CD4-positive, alpha-beta T cell (primary cell): Measurements from ENCODE around the gene ACVR1. TPM values are rescaled to one million over a fixed set of nuclear protein-coding genes. Genes with fewer than 3 reads are reported as not detected.

ENCODE experiments used
- ATAC-seq: fragments of 200-7000 bp; cut with Tn5 transposase; one replicate; pipeline ENCODE4 v1.10.0; 2022; ENCODE audit warnings: mild to moderate bottlenecking; ENCODE audit not compliant: poor library complexity
- CTCF ChIA-PET: fragments of 350-600 bp; sonication (Branson Sonifier 250); formaldehyde crosslinking; loops from one replicate; lab custom pipeline; 2021; ENCODE audit warnings: antibody characterized with exemption, inconsistent platforms; lab: Charles Lee
- POLR2A ChIA-PET: fragments of 350-600 bp; sonication (Branson Sonifier 250); formaldehyde crosslinking; loops from one replicate; lab custom pipeline; 2021; ENCODE audit warnings: antibody characterized with exemption, inconsistent platforms; lab: Charles Lee
- DNase-seq, 14 experiments: peaks; one replicate each; pipeline ENCODE4 v3.0.0-alpha.2; 2013 to 2020; ENCODE audit warnings: mixed read lengths in 2 of 14
- H3K27ac ChIP-seq, 2 donors: one replicate each; pipeline versions ENCODE4 v1.5.1 to v1.7.0; 2013; ENCODE audit warnings: low read length in 2 of 2, low read depth in 1 of 2, mild to moderate bottlenecking in 1 of 2
- H3K27me3 ChIP-seq, 2 experiments: 1 replicate in 1 of 2; 2 replicates in 1 of 2; pipeline versions ENCODE4 v1.6.1 to v1.7.0; 2013; ENCODE audit warnings: low read length in 2 of 2, control low read depth in 1 of 2, mild to moderate bottlenecking in 1 of 2, moderate library complexity in 1 of 2; ENCODE audit not compliant: insufficient read depth in 2 of 2, control insufficient read depth in 1 of 2
- H3K36me3 ChIP-seq: one replicate; pipeline ENCODE4 v1.6.1; 2013; ENCODE audit warnings: low read length, control low read depth; ENCODE audit not compliant: insufficient read depth
- H3K4me1 ChIP-seq: one replicate; pipeline ENCODE4 v1.6.1; 2013; ENCODE audit warnings: low read length, control low read depth; ENCODE audit not compliant: insufficient read depth
- H3K4me3 ChIP-seq: one replicate; pipeline ENCODE4 v1.5.1; 2013; ENCODE audit warnings: mild to moderate bottlenecking, low read length, moderate library complexity
- H3K9me3 ChIP-seq, 2 experiments: 1 replicate in 1 of 2; 2 replicates in 1 of 2; pipeline versions ENCODE4 v1.6.1 to v1.7.0; 2013; ENCODE audit warnings: low read length in 2 of 2, mild to moderate bottlenecking in 2 of 2, control low read depth in 1 of 2, moderate library complexity in 1 of 2; ENCODE audit not compliant: control insufficient read depth in 1 of 2, insufficient read depth in 1 of 2
- H3K27ac Mint-ChIP-seq: one replicate; pipeline ENCODE4 v1.8.0; 2020; ENCODE audit warnings: mixed read lengths
- H3K27me3 Mint-ChIP-seq: one replicate; pipeline ENCODE4 v1.8.0; 2021; ENCODE audit warnings: mixed read lengths
- H3K36me3 Mint-ChIP-seq: one replicate; pipeline ENCODE4 v1.8.0; 2021; ENCODE audit warnings: low read depth, mixed read lengths
- H3K4me1 Mint-ChIP-seq: one replicate; pipeline ENCODE4 v1.8.0; 2021; ENCODE audit warnings: low read depth, mixed read lengths
- H3K4me3 Mint-ChIP-seq: one replicate; pipeline ENCODE4 v1.8.0; 2020; ENCODE audit warnings: mild to moderate bottlenecking, mixed read lengths
- H3K9me3 Mint-ChIP-seq: one replicate; pipeline ENCODE4 v1.8.0; 2020; ENCODE audit warnings: mixed read lengths
- CTCF ChIP-seq: fragments of 200-600 bp; IDR thresholded peaks from one replicate; pipeline ENCODE4 v1.8.0; 2022; ENCODE audit warnings: antibody characterized with exemption, mild to moderate bottlenecking
- intact Hi-C, 2 experiments: fragments of 100-400 bp; cut with DNase I in 1 of 2; cut with micrococcal nuclease in 1 of 2; formaldehyde crosslinking; loops; one replicate each; pipeline versions ENCODE4 v1.15.1 to v1.9.0; 2023 to 2025; cut with DNase I, micrococcal nuclease
- total RNA-seq, 174 experiments: library from RNA in 2 of 174; stranded (reverse) in 2 of 174; gene quantifications; one replicate each; pipeline ENCODE4 v1.2.3 and lab custom pipeline; 2021 to 2026

The ACVR1 gene
- total RNA-seq, 2 experiments from 2014 or later: 14.3 to 16.7 TPM

GRCh38 chr2:157792335-157793052 lies 83.6 kb downstream of the ACVR1 start:
- DNase-seq (no peak), ATAC-seq (no peak)
- ChIA-PET POLR2A (no interaction called here), CTCF (no interaction called here)
- Mint-ChIP-seq H3K27me3 (no peaks in the 10 kb centered on the region), H3K4me3 (no peak overlapping the region), H3K4me1 (peaks cover 27% of the 10 kb centered on the region), H3K36me3 (peaks cover 24% of the 10 kb centered on the region), H3K27ac (no peak overlapping the region), H3K9me3 (no peaks in the 10 kb centered on the region)
- no peak overlapping the region for H3K27ac ChIP-seq
- peaks cover 6% of the 10 kb centered on the region for H3K4me1 ChIP-seq
- no peak for TF ChIP-seq CTCF
- intact Hi-C loops: no loop called here
- H3K27me3 ChIP-seq: no peaks in the 10 kb centered on the region
- H3K4me3 ChIP-seq: no peak overlapping the region
- no peaks in the 10 kb centered on the region for H3K9me3 ChIP-seq
- peaks cover 1% of the 10 kb centered on the region for H3K36me3 ChIP-seq

GRCh38 chr2:157790780-157791179 lies 85.3 kb downstream of the ACVR1 start:
- Mint-ChIP-seq H3K4me3 (no peak overlapping the region), H3K9me3 (no peaks in the 10 kb centered on the region), H3K4me1 (peaks cover 32% of the 10 kb centered on the region), H3K27me3 (no peaks in the 10 kb centered on the region), H3K27ac (no peak overlapping the region), H3K36me3 (peaks cover 13% of the 10 kb centered on the region)
- Histone ChIP-seq H3K36me3 (peaks cover 7% of the 10 kb centered on the region), H3K27ac (no peak overlapping the region), H3K27me3 (no peaks in the 10 kb centered on the region), H3K4me3 (no peak overlapping the region), H3K9me3 (no peaks in the 10 kb centered on the region), H3K4me1 (peaks cover 6% of the 10 kb centered on the region)
- intact Hi-C loops: no loop called here
- ChIA-PET POLR2A (no interaction called here), CTCF (no interaction called here)
- ATAC-seq: no peak
- no peak for DNase-seq
- TF ChIP-seq CTCF: no peak

GRCh38 chr2:157789933-157790511 lies 86.1 kb downstream of the ACVR1 start:
- Mint-ChIP-seq H3K27me3 (no peaks in the 10 kb centered on the region), H3K4me1 (peaks cover 37% of the 10 kb centered on the region), H3K36me3 (peaks cover 13% of the 10 kb centered on the region), H3K27ac (no peak overlapping the region), H3K9me3 (no peaks in the 10 kb centered on the region), H3K4me3 (no peak overlapping the region)
- ChIA-PET CTCF (no interaction called here), POLR2A (no interaction called here)
- Histone ChIP-seq H3K27ac (no peak overlapping the region), H3K9me3 (no peaks in the 10 kb centered on the region), H3K4me3 (no peak overlapping the region), H3K4me1 (peaks cover 6% of the 10 kb centered on the region), H3K36me3 (peaks cover 7% of the 10 kb centered on the region), H3K27me3 (no peaks in the 10 kb centered on the region)
- ATAC-seq (no peak), DNase-seq (no peak)
- intact Hi-C loops: loop anchor here in 1 of 2 experiments (10.0 kb wide), 1 partner anchor 105 kb away; no protein-coding TSS in a partner anchor
- TF ChIP-seq CTCF: no peak
